ENCODE data around the gene CDCA8. TPM values are rescaled to one million over a fixed set of nuclear protein-coding genes. Genes with fewer than 3 reads are reported as not detected.
A peak's percentile ranks its signal among the peaks of the same experiment; 100 is the strongest.

Gene CDCA8
- total and polyA plus RNA-seq, 9 of the 15 experiments (the other 6 are each of a cell fraction or from before 2014, with no cell fraction given) = 26.4 to 148 (median 81.8) TPM

- CTCF ChIA-PET (ENCODE audit: low intra/inter-chr PET ratio) = no interaction called here
- Histone ChIP-seq H3K27me3 (ENCODE audit: control insufficient read depth in 2 of 2, insufficient read depth in 2 of 2, low read length in 2 of 2) (no peaks in the 10 kb centered on the region), H3K36me3 (ENCODE audit: control insufficient read depth, insufficient read depth, low read length) (peaks cover 91% of the 10 kb centered on the region), H3K4me1 (replicated peaks in 1 of 2; ENCODE audit: control insufficient read depth in 2 of 2, insufficient read depth in 2 of 2, low read length in 2 of 2) (no peaks in the 10 kb centered on the region), H4K20me1 (replicated peaks; ENCODE audit: control insufficient read depth, insufficient read depth, low read length) (no peaks in the 10 kb centered on the region), H3K4me2 (ENCODE audit: insufficient read depth, low read length) (no peak overlapping the region), H2AFZ (ENCODE audit: low read depth, low read length) (no peak overlapping the region), H3K4me3 (no peak overlapping the region), H3K9me1 (ENCODE audit: control insufficient read depth, insufficient read depth, low read length) (no peaks in the 10 kb centered on the region), H3K9me3 (replicated peaks; ENCODE audit: control insufficient read depth, insufficient read depth, low read depth, low read length) (no peaks in the 10 kb centered on the region), H3K9ac (ENCODE audit: insufficient read depth in 1 of 2, low read depth in 2 of 2, low read length in 2 of 2) (0 out of 4 replicates have a peak overlapping the region, but pooled peaks of 1 of the 2 experiments have one; percentile 24), H3K79me2 (ENCODE audit: control insufficient read depth, insufficient read depth, low read length) (no peaks in the 10 kb centered on the region), H3K27ac (ENCODE audit: extremely low read depth, low read depth, low read length) (no peak overlapping the region)
- no TSS peak for BruUV-seq (replicated peaks)
- TF ChIP-seq ZNF12 (CRISPR knock-in tag; IDR thresholded peaks at IDR 0.05) (no peak), KLF13 (tag; IDR thresholded peaks at IDR 0.05; ENCODE audit: borderline replicate concordance, low read depth) (no peak), LEF1 (IDR thresholded peaks at IDR 0.05) (no peak), ILK (tag; IDR thresholded peaks at IDR 0.05; ENCODE audit: borderline replicate concordance, low read depth) (no peak), RBFOX2 (IDR thresholded peaks at IDR 0.05; ENCODE audit: low read depth, low read length) (peak; percentile 39; the same call in 1 of the 2 replicates)
- TF ChIP-seq, protein P1, sequence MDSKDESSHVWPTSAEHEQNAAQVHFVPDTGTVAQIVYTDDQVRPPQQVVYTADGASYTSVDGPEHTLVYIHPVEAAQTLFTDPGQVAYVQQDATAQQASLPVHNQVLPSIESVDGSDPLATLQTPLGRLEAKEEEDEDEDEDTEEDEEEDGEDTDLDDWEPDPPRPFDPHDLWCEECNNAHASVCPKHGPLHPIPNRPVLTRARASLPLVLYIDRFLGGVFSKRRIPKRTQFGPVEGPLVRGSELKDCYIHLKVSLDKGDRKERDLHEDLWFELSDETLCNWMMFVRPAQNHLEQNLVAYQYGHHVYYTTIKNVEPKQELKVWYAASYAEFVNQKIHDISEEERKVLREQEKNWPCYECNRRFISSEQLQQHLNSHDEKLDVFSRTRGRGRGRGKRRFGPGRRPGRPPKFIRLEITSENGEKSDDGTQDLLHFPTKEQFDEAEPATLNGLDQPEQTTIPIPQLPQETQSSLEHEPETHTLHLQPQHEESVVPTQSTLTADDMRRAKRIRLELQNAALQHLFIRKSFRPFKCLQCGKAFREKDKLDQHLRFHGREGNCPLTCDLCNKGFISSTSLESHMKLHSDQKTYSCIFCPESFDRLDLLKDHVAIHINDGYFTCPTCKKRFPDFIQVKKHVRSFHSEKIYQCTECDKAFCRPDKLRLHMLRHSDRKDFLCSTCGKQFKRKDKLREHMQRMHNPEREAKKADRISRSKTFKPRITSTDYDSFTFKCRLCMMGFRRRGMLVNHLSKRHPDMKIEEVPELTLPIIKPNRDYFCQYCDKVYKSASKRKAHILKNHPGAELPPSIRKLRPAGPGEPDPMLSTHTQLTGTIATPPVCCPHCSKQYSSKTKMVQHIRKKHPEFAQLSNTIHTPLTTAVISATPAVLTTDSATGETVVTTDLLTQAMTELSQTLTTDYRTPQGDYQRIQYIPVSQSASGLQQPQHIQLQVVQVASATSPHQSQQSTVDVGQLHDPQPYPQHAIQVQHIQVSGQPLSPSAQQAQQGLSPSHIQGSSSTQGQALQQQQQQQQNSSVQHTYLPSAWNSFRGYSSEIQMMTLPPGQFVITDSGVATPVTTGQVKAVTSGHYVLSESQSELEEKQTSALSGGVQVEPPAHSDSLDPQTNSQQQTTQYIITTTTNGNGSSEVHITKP (IDR thresholded peaks at IDR 0.05; ENCODE audit: partially characterized antibody) = no peak
- WGBS (ENCODE audit: insufficient coverage, low coverage, missing lambda C conversion rate) = 95% methylated on average over 14 of the region's 14 CpGs
- POLR2A ChIA-PET = interaction anchor here (0.8 to 4.7 kb wide), 2 partner anchors 8 to 12 kb away, joined by 3 to 40 read pairs; partner anchors contain the start of gene CDCA8
- FAIRE-seq = no peak
- intact Hi-C loops (cut with micrococcal nuclease) = no loop called here
- ATAC-seq = no peak
- in situ Hi-C loops (cut with MboI) = no loop called here
- DNase-seq (ENCODE audit: extremely low read depth in 1 of 4, low spot score in 3 of 4) = no peak
Observed at GRCh38 chr1:37703061-37703460, 10.7 kb downstream of the CDCA8 start.

Measured in K562 (cell line).